SK-N-SH (cell line): ENCODE data around the gene GDF2. TPM values are rescaled to one million over a fixed set of nuclear protein-coding genes. Genes with fewer than 3 reads are reported as not detected.
A peak's percentile ranks its signal among the peaks of the same experiment; 100 is the strongest.

Source experiments
- CTCF ChIA-PET: fragments of 300-600, 350-600 bp; formaldehyde crosslinking; extraction: SDS; loops from one replicate; lab custom pipeline; 2021; lab: Yijun Ruan, JAX
- POLR2A ChIA-PET: fragments of 350-600 bp; sonication (Branson Sonifier 250); formaldehyde crosslinking; extraction: SDS; loops from one replicate; lab custom pipeline; 2020; ENCODE audit warnings: antibody characterized with exemption, inconsistent platforms; lab: Yijun Ruan, JAX
- DNase-seq: peaks from one replicate; pipeline ENCODE4 v3.0.0; 2012
- H2AFZ ChIP-seq: fragments of 200-600 bp; sonication (generic); 2 replicates; pipeline ENCODE4 v1.8.1; 2016; ENCODE audit warnings: antibody characterized with exemption, mild to moderate bottlenecking, low read depth
- H3F3A ChIP-seq: fragments of 200-600 bp; sonication (generic); replicated peaks from 2 replicates; pipeline ENCODE3; 2016; ENCODE audit warnings: antibody characterized with exemption, mild to moderate bottlenecking; ENCODE audit not compliant: insufficient read depth
- H3K27ac ChIP-seq, 2 experiments: fragments of 200-500 bp in 1 of 2; fragments of 200-600 bp in 1 of 2; sonication (Bioruptor generic) in 1 of 2; sonication (generic), shearing (Covaris generic) in 1 of 2; 2 replicates each; pipeline versions ENCODE4 v1.5.1 to v1.6.1; 2014 to 2016; ENCODE audit warnings: low read depth in 2 of 2, inconsistent platforms in 1 of 2, low read length in 1 of 2, mild to moderate bottlenecking in 1 of 2, mixed read lengths in 1 of 2
- H3K27me3 ChIP-seq: fragments of 200-600 bp; sonication (generic), shearing (Covaris generic); 2 replicates; pipeline ENCODE4 v1.6.1; 2016; ENCODE audit warnings: mixed run types; ENCODE audit not compliant: insufficient read depth
- H3K36me3 ChIP-seq, 2 experiments: fragments of 200-500 bp in 1 of 2; fragments of 200-600 bp in 1 of 2; sonication (Bioruptor generic) in 1 of 2; sonication (generic) in 1 of 2; replicated peaks in 1 of 2; 2 replicates each; pipeline versions ENCODE3 to v1.5.1; 2014 to 2016; ENCODE audit warnings: low read length in 1 of 2, mild to moderate bottlenecking in 1 of 2; ENCODE audit not compliant: insufficient read depth in 2 of 2, control insufficient read depth in 1 of 2
- H3K4me1 ChIP-seq, 2 experiments: fragments of 200-500 bp in 1 of 2; fragments of 200-600 bp in 1 of 2; sonication (Bioruptor generic) in 1 of 2; sonication (generic), shearing (Covaris generic) in 1 of 2; 2 replicates each; pipeline versions ENCODE4 v1.5.1 to v1.6.1; 2014 to 2016; ENCODE audit warnings: low read depth in 1 of 2, low read length in 1 of 2, mixed run types in 1 of 2; ENCODE audit not compliant: insufficient read depth in 2 of 2, control insufficient read depth in 1 of 2
- H3K4me2 ChIP-seq: fragments of 200-600 bp; sonication (generic), shearing (Covaris generic); 2 replicates; pipeline ENCODE4 v1.6.1; 2017; ENCODE audit warnings: mixed run types
- H3K4me3 ChIP-seq, 2 experiments: fragments of 200-500 bp in 1 of 2; fragments of 200-600 bp in 1 of 2; sonication (Bioruptor generic) in 1 of 2; sonication (generic), shearing (Covaris generic) in 1 of 2; 2 replicates each; pipeline versions ENCODE4 v1.5.1 to v1.8.1; 2014 to 2016; ENCODE audit warnings: low read depth in 2 of 2, inconsistent platforms in 1 of 2, low read length in 1 of 2, mild to moderate bottlenecking in 1 of 2, mixed read lengths in 1 of 2, moderate library complexity in 1 of 2
- H3K79me2 ChIP-seq: fragments of 200-600 bp; sonication (generic); 2 replicates; pipeline ENCODE4 v1.8.1; 2017; ENCODE audit warnings: mild to moderate bottlenecking; ENCODE audit not compliant: insufficient read depth
- H3K9ac ChIP-seq: fragments of 200-600 bp; sonication (generic); 2 replicates; pipeline ENCODE4 v1.6.1; 2017; ENCODE audit warnings: mixed run types
- H3K9me2 ChIP-seq: fragments of 200-600 bp; sonication (generic); 2 replicates; pipeline ENCODE4 v1.6.1; 2017; ENCODE audit warnings: mixed run types
- H3K9me3 ChIP-seq: fragments of 200-600 bp; sonication (generic); 2 replicates; pipeline ENCODE4 v1.6.1; 2017; ENCODE audit warnings: mixed run types, mild to moderate bottlenecking, moderate library complexity
- H4K20me1 ChIP-seq: fragments of 200-600 bp; sonication (generic); 2 replicates; pipeline ENCODE4 v1.6.1; 2017; ENCODE audit warnings: mild to moderate bottlenecking, mixed run types; ENCODE audit not compliant: insufficient read depth
- FOSL2 ChIP-seq: IDR thresholded peaks from 2 replicates; pipeline ENCODE4 v1.4.0; 2012; ENCODE audit warnings: low read depth, mild to moderate bottlenecking, moderate library complexity, borderline replicate concordance
- FOXJ3 ChIP-seq: sonication (generic); formaldehyde crosslinking; IDR thresholded peaks from 2 replicates; pipeline ENCODE4 v1.5.1; 2020; ENCODE audit warnings: mild to moderate bottlenecking, missing genetic modification reagents
- FOXM1 ChIP-seq: IDR thresholded peaks from 2 replicates; pipeline ENCODE4 v1.4.0; 2012; ENCODE audit warnings: low read depth, mild to moderate bottlenecking
- GABPA ChIP-seq: IDR thresholded peaks from 2 replicates; pipeline ENCODE4 v1.4.0; 2012; ENCODE audit warnings: low read depth, mild to moderate bottlenecking
- MEF2A ChIP-seq: IDR thresholded peaks from 2 replicates; pipeline ENCODE4 v1.4.0; 2012; ENCODE audit warnings: low read depth, borderline replicate concordance
- MXI1 ChIP-seq: IDR thresholded peaks from 2 replicates; pipeline ENCODE4 v1.6.1; 2012; ENCODE audit warnings: mild to moderate bottlenecking, low read depth, low read length, improper control_type of control experiment
- NFIC ChIP-seq: IDR thresholded peaks from 2 replicates; pipeline ENCODE4 v1.4.0; 2012; ENCODE audit warnings: borderline replicate concordance
- POLR2AphosphoS5 ChIP-seq: IDR thresholded peaks from 2 replicates; pipeline ENCODE4 v1.6.1; 2012; ENCODE audit warnings: low read depth, low read length
- RCOR1 ChIP-seq: fragments of 150-350 bp; IDR thresholded peaks from 2 replicates; pipeline ENCODE4 v1.6.1; 2017; ENCODE audit warnings: antibody characterized with exemption, low read length
- RXRA ChIP-seq: IDR thresholded peaks from 2 replicates; pipeline ENCODE4 v1.4.0; 2012; ENCODE audit warnings: low read depth, mild to moderate bottlenecking, borderline replicate concordance
- SIN3A ChIP-seq: IDR thresholded peaks from 2 replicates; pipeline ENCODE4 v1.6.1; 2012; ENCODE audit warnings: low read depth, mild to moderate bottlenecking, low read length, moderate library complexity, borderline replicate concordance
- TEAD4 ChIP-seq: IDR thresholded peaks from 2 replicates; pipeline ENCODE4 v1.4.0; 2012; ENCODE audit warnings: mild to moderate bottlenecking, borderline replicate concordance; ENCODE audit not compliant: insufficient read depth
- YY1 ChIP-seq: IDR thresholded peaks from 2 replicates; pipeline ENCODE4 v1.4.0; 2012; ENCODE audit warnings: low read depth, mild to moderate bottlenecking
- WGBS: methylation state at CpG from one replicate; pipeline ENCODE4 v1.1.6; 2017; ENCODE audit warnings: low lambda C conversion rate; 5-methylcytosine and 5-hydroxymethylcytosine counted together
- polyA plus RNA-seq, 3 experiments: library from polyadenylated mRNA; depleted of rRNA; stranded (reverse); fragments of >200 nt; gene quantifications; 2 replicates each; pipeline ENCODE4 v1.2.3, GENCODE V29; 2012
- TF ChIP-seq, protein P1 (sequence below): fragments of 150-350 bp; IDR thresholded peaks from 2 replicates; pipeline ENCODE4 v1.6.1; 2017; ENCODE audit warnings: antibody characterized with exemption, low read length, low read depth, borderline replicate concordance
- TF ChIP-seq, protein P2 (sequence below): IDR thresholded peaks from 2 replicates; pipeline ENCODE4 v1.4.0; 2012; ENCODE audit warnings: low read depth
- TF ChIP-seq, protein P3 (sequence below): fragments of 200-600 bp; sonication (generic); IDR thresholded peaks from 2 replicates; pipeline ENCODE4 v1.6.1; 2017; ENCODE audit warnings: antibody characterized with exemption, mild to moderate bottlenecking, moderate library complexity

Gene GDF2
- polyA plus RNA-seq, 1 of the 3 experiments (the other 2 are of a cell fraction): not detected

DNA sequence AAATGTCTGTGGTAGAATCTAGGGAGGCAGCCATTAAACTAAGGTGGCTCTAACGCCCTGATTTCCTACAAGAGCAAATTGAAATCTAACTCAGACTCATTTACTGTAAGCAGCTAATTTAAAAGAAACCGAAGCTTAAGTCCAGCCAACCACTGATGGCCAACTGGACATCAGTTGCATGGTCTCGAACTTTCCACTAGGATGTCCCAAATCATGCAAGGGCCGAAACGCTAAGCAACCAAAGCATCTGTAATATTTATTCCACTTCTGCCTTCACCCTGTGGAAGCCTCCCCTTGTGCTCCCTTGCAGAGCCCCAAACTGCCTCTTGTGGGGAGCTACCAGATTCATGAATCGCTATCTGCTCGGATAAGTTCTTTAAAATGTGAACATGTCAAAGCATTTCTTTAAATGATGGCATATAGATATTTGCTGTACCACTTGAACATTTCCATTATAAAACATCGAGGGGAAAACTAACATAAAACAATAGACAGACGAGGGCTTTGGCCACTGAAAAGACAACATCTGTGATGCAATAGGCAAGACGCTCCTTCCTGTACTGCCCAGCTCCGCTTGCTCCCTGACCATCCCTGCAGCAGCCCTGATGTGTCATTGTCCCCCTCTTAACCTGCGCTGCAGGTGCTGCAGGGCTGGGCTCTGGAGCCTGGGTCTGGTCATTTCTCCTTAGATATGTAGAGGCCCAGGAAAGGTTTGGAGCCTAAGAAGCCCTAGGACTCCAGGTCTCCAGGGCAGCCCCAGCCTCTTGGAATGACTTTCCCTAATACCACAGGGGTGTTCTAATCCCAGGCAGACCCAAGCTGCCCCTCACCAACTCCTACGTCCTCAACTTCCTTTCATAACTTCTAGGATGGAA, 23.0 kb downstream of the GDF2 start:
- ChIA-PET CTCF (interaction anchor here (0.8 to 5.2 kb wide), 5 partner anchors 14 to 353 kb away, joined by 4 to 23 read pairs (median 6); no protein-coding TSS in a partner anchor), POLR2A (no interaction called here)
- Histone ChIP-seq H3K9me3 (no peaks in the 10 kb centered on the region), H3K4me2 (no peak overlapping the region), H3K4me1 (peaks cover 0 to 33% of the 10 kb centered on the region in 2 experiments; a peak in 2 of 4 replicates), H2AFZ (no peak overlapping the region), H3K9me2 (0 out of 2 replicates have a peak, but pooled peaks cover 4% of the 10 kb centered on the region), H3K27me3 (peaks cover 28% of the 10 kb centered on the region), H3K36me3 (no peaks in the 10 kb centered on the region), H3K9ac (no peak overlapping the region), H3K4me3 (no peak overlapping the region), H3K79me2 (no peaks in the 10 kb centered on the region), H3F3A (no peaks in the 10 kb centered on the region), H4K20me1 (no peaks in the 10 kb centered on the region), H3K27ac (no peak overlapping the region)
- 55% methylated on average over 13 of the region's 13 CpGs for WGBS
- no peak for DNase-seq
- no peak for TF ChIP-seq FOXJ3 (CRISPR knock-in tag)

DNA sequence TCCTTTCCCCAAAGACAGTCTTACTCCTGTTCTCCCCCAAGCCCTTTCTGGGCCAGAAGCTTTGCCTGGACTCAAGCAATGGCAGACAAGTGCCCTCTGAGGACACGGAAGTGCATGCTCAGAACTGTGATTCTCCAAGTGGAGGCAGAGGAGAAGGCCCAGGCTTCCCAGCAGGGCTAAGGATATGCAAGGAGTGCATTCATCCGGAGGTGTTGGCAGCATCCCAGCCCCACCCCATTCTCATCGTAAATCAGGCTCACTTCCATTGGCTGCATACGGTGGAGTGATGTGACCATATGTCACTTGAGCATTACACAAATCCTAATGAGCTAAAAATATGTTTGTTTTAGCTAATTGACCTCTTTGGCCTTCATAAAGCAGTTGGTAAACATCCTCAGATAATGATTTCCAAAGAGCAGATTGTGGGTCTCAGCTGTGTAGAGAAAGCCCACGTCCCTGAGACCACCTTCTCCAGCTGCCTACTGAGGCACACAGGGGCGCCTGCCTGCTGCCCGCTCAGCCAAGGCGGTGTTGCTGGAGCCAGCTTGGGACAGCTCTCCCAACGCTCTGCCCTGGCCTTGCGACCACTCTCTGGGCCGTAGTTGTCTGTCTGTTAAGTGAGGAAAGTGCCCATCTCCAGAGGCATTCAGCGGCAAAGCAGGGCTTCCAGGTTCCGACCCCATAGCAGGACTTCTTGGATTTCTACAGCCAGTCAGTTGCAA, 24.5 kb downstream of the GDF2 start:
- Histone ChIP-seq H3K4me3 (no peak overlapping the region), H3K9ac (no peak overlapping the region), H3K4me1 (peaks cover 0 to 33% of the 10 kb centered on the region in 2 experiments; a peak in 2 of 4 replicates), H3K9me2 (0 out of 2 replicates have a peak, but pooled peaks cover 4% of the 10 kb centered on the region), H2AFZ (no peak overlapping the region), H4K20me1 (no peaks in the 10 kb centered on the region), H3K79me2 (no peaks in the 10 kb centered on the region), H3K9me3 (no peaks in the 10 kb centered on the region), H3F3A (no peaks in the 10 kb centered on the region), H3K27me3 (peaks cover 28% of the 10 kb centered on the region), H3K27ac (peak overlapping the region in 1 of 2 experiments; percentile 85; a peak in 1 of 4 replicates), H3K36me3 (no peaks in the 10 kb centered on the region), H3K4me2 (no peak overlapping the region)
- TF ChIP-seq MXI1 (no peak), YY1 (no peak), MEF2A (no peak)
- POLR2A ChIA-PET: no interaction called here
- DNase-seq: no peak
- CTCF ChIA-PET: interaction anchor here (0.6 to 5.2 kb wide), 4 partner anchors 14 to 322 kb away, joined by 3 to 23 read pairs (median 8); no protein-coding TSS in a partner anchor
- 61% methylated on average over 13 of the region's 13 CpGs for WGBS

DNA sequence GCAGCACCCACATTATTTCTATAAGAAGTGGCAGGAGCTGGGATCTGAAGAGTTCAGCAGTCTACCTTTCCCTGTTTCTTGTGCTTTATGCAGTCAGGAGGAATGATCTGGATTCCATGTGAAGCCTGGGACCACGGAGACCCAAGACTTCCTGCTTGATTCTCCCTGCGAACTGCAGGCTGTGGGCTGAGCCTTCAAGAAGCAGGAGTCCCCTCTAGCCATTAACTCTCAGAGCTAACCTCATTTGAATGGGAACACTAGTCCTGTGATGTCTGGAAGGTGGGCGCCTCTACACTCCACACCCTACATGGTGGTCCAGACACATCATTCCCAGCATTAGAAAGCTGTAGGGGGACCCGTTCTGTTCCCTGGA, 25.0 kb downstream of the GDF2 start:
- H3K4me3 ChIP-seq: no peak overlapping the region
- H3K27ac ChIP-seq: peak overlapping the region in 1 of 2 experiments; percentile 85; a peak in 2 of 4 replicates
- H3K27me3 ChIP-seq: peaks cover 29% of the 10 kb centered on the region
- no peaks in the 10 kb centered on the region for H3K9me2 ChIP-seq
- peaks cover 0 to 33% of the 10 kb centered on the region in 2 experiments; a peak in 2 of 4 replicates for H3K4me1 ChIP-seq
- ChIA-PET POLR2A (no interaction called here), CTCF (interaction anchor here (0.6 to 5.2 kb wide), 5 partner anchors 14 to 323 kb away, joined by 3 to 23 read pairs (median 7); no protein-coding TSS in a partner anchor)
- H3K9ac ChIP-seq: no peak overlapping the region
- no peaks in the 10 kb centered on the region for H3F3A ChIP-seq
- no peaks in the 10 kb centered on the region for H3K9me3 ChIP-seq
- WGBS: 46% methylated on average over 4 of the region's 4 CpGs
- no peaks in the 10 kb centered on the region for H3K79me2 ChIP-seq
- no peak overlapping the region for H3K4me2 ChIP-seq
- peak; percentile 44 for DNase-seq
- no peaks in the 10 kb centered on the region for H4K20me1 ChIP-seq
- H2AFZ ChIP-seq: no peak overlapping the region
- H3K36me3 ChIP-seq: no peaks in the 10 kb centered on the region
- TF ChIP-seq FOXM1 (no peak), SIN3A (no peak), POLR2AphosphoS5 (no peak), RCOR1 (no peak), NFIC (no peak), RXRA (no peak), FOSL2 (no peak), MXI1 (no peak), TEAD4 (no peak), GABPA (no peak), FOXJ3 (CRISPR knock-in tag) (no peak)
- TF ChIP-seq, protein P1, sequence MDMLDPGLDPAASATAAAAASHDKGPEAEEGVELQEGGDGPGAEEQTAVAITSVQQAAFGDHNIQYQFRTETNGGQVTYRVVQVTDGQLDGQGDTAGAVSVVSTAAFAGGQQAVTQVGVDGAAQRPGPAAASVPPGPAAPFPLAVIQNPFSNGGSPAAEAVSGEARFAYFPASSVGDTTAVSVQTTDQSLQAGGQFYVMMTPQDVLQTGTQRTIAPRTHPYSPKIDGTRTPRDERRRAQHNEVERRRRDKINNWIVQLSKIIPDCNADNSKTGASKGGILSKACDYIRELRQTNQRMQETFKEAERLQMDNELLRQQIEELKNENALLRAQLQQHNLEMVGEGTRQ: no peak
- TF ChIP-seq, protein P2, sequence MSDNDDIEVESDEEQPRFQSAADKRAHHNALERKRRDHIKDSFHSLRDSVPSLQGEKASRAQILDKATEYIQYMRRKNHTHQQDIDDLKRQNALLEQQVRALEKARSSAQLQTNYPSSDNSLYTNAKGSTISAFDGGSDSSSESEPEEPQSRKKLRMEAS: no peak
- TF ChIP-seq, protein P3, sequence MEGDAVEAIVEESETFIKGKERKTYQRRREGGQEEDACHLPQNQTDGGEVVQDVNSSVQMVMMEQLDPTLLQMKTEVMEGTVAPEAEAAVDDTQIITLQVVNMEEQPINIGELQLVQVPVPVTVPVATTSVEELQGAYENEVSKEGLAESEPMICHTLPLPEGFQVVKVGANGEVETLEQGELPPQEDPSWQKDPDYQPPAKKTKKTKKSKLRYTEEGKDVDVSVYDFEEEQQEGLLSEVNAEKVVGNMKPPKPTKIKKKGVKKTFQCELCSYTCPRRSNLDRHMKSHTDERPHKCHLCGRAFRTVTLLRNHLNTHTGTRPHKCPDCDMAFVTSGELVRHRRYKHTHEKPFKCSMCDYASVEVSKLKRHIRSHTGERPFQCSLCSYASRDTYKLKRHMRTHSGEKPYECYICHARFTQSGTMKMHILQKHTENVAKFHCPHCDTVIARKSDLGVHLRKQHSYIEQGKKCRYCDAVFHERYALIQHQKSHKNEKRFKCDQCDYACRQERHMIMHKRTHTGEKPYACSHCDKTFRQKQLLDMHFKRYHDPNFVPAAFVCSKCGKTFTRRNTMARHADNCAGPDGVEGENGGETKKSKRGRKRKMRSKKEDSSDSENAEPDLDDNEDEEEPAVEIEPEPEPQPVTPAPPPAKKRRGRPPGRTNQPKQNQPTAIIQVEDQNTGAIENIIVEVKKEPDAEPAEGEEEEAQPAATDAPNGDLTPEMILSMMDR: no peak
